Mesenchymal stem cell (in vitro differentiated cells and primary cell): ENCODE measurements around the gene DLGAP1.

Experiments used
- DNase-seq: peaks from one replicate; pipeline ENCODE4 v3.0.0-alpha.2; 2013
- H2AFZ ChIP-seq: one replicate; pipeline ENCODE4 v1.6.1; 2013; ENCODE audit warnings: low read depth, mild to moderate bottlenecking, control low read depth, inconsistent platforms, low read length, moderate library complexity
- H2AK5ac ChIP-seq: 2 replicates; pipeline ENCODE4 v1.6.1; 2013; ENCODE audit warnings: low read length, moderate library complexity, mild to moderate bottlenecking, inconsistent platforms; ENCODE audit not compliant: severe bottlenecking
- H2BK120ac ChIP-seq: one replicate; pipeline ENCODE4 v1.6.1; 2013; ENCODE audit warnings: low read depth, mild to moderate bottlenecking, inconsistent platforms, low read length, moderate library complexity
- H2BK12ac ChIP-seq, 2 experiments: one replicate each; pipeline ENCODE4 v1.6.1; 2013; ENCODE audit warnings: inconsistent platforms in 2 of 2, low read length in 2 of 2, mild to moderate bottlenecking in 2 of 2, moderate library complexity in 2 of 2, control low read depth in 1 of 2
- H2BK15ac ChIP-seq: one replicate; pipeline ENCODE4 v1.6.1; 2013; ENCODE audit warnings: mild to moderate bottlenecking, low read depth, inconsistent platforms; ENCODE audit not compliant: poor library complexity, severe bottlenecking
- H2BK5ac ChIP-seq: 2 replicates; pipeline ENCODE4 v1.6.1; 2013; ENCODE audit warnings: low read depth, mild to moderate bottlenecking, low read length, control low read depth, inconsistent platforms; ENCODE audit not compliant: poor library complexity, severe bottlenecking
- H3K14ac ChIP-seq, 2 experiments: one replicate each; pipeline ENCODE4 v1.6.1; 2013; ENCODE audit warnings: inconsistent platforms in 2 of 2, low read length in 2 of 2, control low read depth in 1 of 2, mild to moderate bottlenecking in 1 of 2, moderate library complexity in 1 of 2
- H3K18ac ChIP-seq, 2 experiments: one replicate each; pipeline ENCODE4 v1.6.1; 2013; ENCODE audit warnings: inconsistent platforms in 2 of 2, low read length in 2 of 2, control low read depth in 1 of 2, low read depth in 1 of 2, mild to moderate bottlenecking in 1 of 2
- H3K23ac ChIP-seq, 2 experiments: one replicate each; pipeline ENCODE4 v1.6.1; 2013; ENCODE audit warnings: inconsistent platforms in 2 of 2, low read length in 2 of 2, mild to moderate bottlenecking in 2 of 2, moderate library complexity in 2 of 2, control low read depth in 1 of 2
- H3K27ac ChIP-seq: 2 replicates; pipeline ENCODE4 v1.5.1; 2013; ENCODE audit warnings: mild to moderate bottlenecking, moderate library complexity, low read length, control low read depth, inconsistent platforms; ENCODE audit not compliant: poor library complexity, severe bottlenecking
- H3K27me3 ChIP-seq, 2 experiments: 2 replicates each; pipeline versions ENCODE4 v1.6.1 to v1.7.0; 2013; ENCODE audit warnings: low read length in 2 of 2, mild to moderate bottlenecking in 2 of 2, moderate library complexity in 2 of 2, control low read depth in 1 of 2, inconsistent platforms in 1 of 2; ENCODE audit not compliant: control insufficient read depth in 1 of 2, insufficient read depth in 1 of 2
- H3K36me3 ChIP-seq, 2 experiments: 2 replicates each; pipeline versions ENCODE4 v1.6.1 to v1.7.0; 2013; ENCODE audit warnings: low read length in 2 of 2, control low read depth in 1 of 2, inconsistent platforms in 1 of 2, low read depth in 1 of 2, mild to moderate bottlenecking in 1 of 2; ENCODE audit not compliant: insufficient read depth in 2 of 2, control insufficient read depth in 1 of 2
- H3K4ac ChIP-seq, 2 experiments: one replicate each; pipeline ENCODE4 v1.6.1; 2013; ENCODE audit warnings: inconsistent platforms in 2 of 2, low read length in 2 of 2, mild to moderate bottlenecking in 2 of 2, moderate library complexity in 2 of 2, control low read depth in 1 of 2, low read depth in 1 of 2
- H3K4me1 ChIP-seq: 2 replicates; pipeline ENCODE4 v1.6.1; 2013; ENCODE audit warnings: low read depth, low read length, control low read depth; ENCODE audit not compliant: control insufficient read depth, insufficient read depth
- H3K4me2 ChIP-seq: 2 replicates; pipeline ENCODE4 v1.6.1; 2013; ENCODE audit warnings: low read length, mild to moderate bottlenecking, inconsistent platforms; ENCODE audit not compliant: poor library complexity, severe bottlenecking
- H3K4me3 ChIP-seq, 2 experiments: 2 replicates each; pipeline versions ENCODE4 v1.5.1 to v1.7.0; 2013; ENCODE audit warnings: low read length in 2 of 2, mild to moderate bottlenecking in 2 of 2, control low read depth in 1 of 2, low read depth in 1 of 2; ENCODE audit not compliant: insufficient read depth in 1 of 2
- H3K79me1 ChIP-seq: replicated peaks from 2 replicates; pipeline ENCODE4 v1.6.1; 2013; ENCODE audit warnings: mild to moderate bottlenecking, control low read depth, low read length, inconsistent platforms; ENCODE audit not compliant: poor library complexity, severe bottlenecking
- H3K9ac ChIP-seq: 2 replicates; pipeline ENCODE4 v1.7.0; 2013; ENCODE audit warnings: mild to moderate bottlenecking, low read length, moderate library complexity
- H3K9me3 ChIP-seq: 2 replicates; pipeline ENCODE4 v1.7.0; 2013; ENCODE audit warnings: mild to moderate bottlenecking, low read length; ENCODE audit not compliant: control insufficient read depth
- H4K8ac ChIP-seq: one replicate; pipeline ENCODE4 v1.6.1; 2013; ENCODE audit warnings: inconsistent platforms, mild to moderate bottlenecking, low read length, moderate library complexity
- H4K91ac ChIP-seq: one replicate; pipeline ENCODE4 v1.6.1; 2013; ENCODE audit warnings: mild to moderate bottlenecking, low read length, inconsistent platforms
- WGBS: methylation state at CpG from one replicate; pipeline ENCODE4 v1.1.7; 2013; ENCODE audit warnings: mixed read lengths; 5-methylcytosine and 5-hydroxymethylcytosine counted together

The DLGAP1 gene

DNA sequence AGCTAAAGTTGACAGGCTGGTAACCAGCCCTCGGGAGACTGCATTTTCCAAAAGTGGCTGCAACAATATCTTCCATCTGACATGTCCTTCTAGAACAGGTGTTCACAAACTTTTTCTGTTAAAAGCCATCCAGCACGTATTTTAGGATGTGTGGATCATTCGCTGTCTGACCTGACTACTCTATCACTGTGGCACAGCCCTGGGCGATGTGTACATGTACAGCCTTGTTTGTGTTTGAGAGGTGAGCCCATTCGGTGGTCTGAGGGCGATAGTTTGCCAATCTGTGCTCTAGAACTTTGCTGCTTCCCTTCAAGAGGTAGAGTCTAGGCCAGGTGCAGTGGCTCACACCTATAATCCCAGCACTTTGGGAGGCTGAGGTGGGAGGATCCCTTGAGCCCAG is 839.0 kb downstream of the DLGAP1 start:
- 93% methylated on average over 6 of the region's 6 CpGs for WGBS
- Histone ChIP-seq H3K27me3 (no peaks in the 10 kb centered on the region), H3K9me3 (no peaks in the 10 kb centered on the region), H4K91ac (no peak overlapping the region), H4K8ac (no peak overlapping the region), H3K27ac (no peak overlapping the region), H3K14ac (no peak overlapping the region), H3K9ac (no peak overlapping the region), H2BK15ac (no peak overlapping the region), H3K4ac (no peak overlapping the region), H3K18ac (peak overlapping the region in 1 of 2 experiments; percentile 29), H2BK12ac (no peak overlapping the region), H2BK5ac (no peak overlapping the region), H2BK120ac (no peak overlapping the region), H3K79me1 (peaks cover 3% of the 10 kb centered on the region), H3K36me3 (no peaks in the 10 kb centered on the region), H2AFZ (no peak overlapping the region), H3K4me2 (no peak overlapping the region), H3K4me1 (peaks cover 3% of the 10 kb centered on the region), H2AK5ac (no peak overlapping the region), H3K4me3 (no peak overlapping the region), H3K23ac (no peak overlapping the region)
- no peak for DNase-seq

DNA sequence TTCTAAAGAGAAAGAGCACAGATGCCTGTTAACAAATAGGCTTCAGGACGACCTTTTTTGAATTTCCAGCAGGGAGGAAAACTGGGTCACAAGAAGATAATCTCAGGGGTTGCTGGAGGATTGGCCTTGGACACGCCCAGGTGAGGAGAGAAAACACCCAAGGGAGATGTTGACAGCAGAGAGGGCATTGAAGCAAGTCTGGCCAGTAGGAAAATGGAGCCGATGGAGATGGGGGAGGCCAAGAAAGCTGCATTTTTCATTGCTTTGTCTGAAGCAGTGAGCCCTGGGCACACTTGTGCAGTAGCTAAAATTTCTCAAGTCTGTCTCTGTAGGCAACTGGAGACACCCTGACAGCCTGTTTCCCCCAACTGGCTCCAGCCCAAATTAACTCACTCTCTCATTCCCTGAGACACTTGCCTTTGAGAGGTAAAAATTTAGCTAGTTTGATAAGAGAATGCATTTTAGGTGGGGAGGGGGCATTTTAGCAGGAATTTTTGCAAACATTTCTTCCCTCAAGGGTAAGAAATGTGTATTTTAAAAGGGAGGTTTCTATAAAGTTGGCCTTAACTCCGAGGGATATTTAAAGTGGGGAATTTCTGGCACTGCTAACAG is 839.6 kb downstream of the DLGAP1 start:
- no peak overlapping the region for H3K4me2 ChIP-seq
- no peak overlapping the region for H3K27ac ChIP-seq
- H2BK12ac ChIP-seq = peak overlapping the region in 1 of 2 experiments; percentile 2
- 69% methylated on average over 4 of the region's 4 CpGs for WGBS
- no peak overlapping the region for H3K9ac ChIP-seq
- no peaks in the 10 kb centered on the region for H3K27me3 ChIP-seq
- no peak overlapping the region for H2BK5ac ChIP-seq
- H4K8ac ChIP-seq = no peak overlapping the region
- peak overlapping the region; percentile 78 for H2BK120ac ChIP-seq
- no peak overlapping the region for H3K14ac ChIP-seq
- no peak overlapping the region for H4K91ac ChIP-seq
- H3K36me3 ChIP-seq = no peaks in the 10 kb centered on the region
- peaks cover 4% of the 10 kb centered on the region for H3K79me1 ChIP-seq
- no peak overlapping the region for H3K4me3 ChIP-seq
- peaks cover 1% of the 10 kb centered on the region for H3K4me1 ChIP-seq
- DNase-seq = no peak
- peak overlapping the region in 1 of 2 experiments; percentile 61 for H3K4ac ChIP-seq
- H3K18ac ChIP-seq = peak overlapping the region in 1 of 2 experiments; percentile 9
- H3K23ac ChIP-seq = no peak overlapping the region
- H2BK15ac ChIP-seq = no peak overlapping the region
- no peak overlapping the region for H2AFZ ChIP-seq
- no peak overlapping the region for H2AK5ac ChIP-seq
- no peaks in the 10 kb centered on the region for H3K9me3 ChIP-seq

DNA sequence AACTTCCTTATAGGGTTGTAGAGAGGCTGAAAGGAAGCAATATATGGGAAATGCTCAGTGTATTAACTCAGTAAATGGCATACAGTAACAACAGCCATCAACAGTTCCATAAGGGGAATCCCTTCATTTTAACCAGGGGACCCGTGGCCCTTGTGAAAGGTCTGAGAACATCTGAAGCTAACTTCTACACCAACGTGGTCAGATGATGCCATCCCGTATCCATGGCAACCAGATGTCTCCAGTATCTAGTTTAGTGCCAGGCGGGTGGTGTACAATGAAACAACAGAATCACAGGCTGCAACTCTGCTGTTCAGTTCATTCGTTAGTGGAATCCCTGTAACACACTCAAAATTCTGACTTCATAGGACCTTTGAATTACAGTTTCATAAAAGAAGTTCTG is 842.8 kb downstream of the DLGAP1 start:
- H3K27ac ChIP-seq = no peak overlapping the region
- H3K18ac ChIP-seq = peak overlapping the region in 1 of 2 experiments; percentile 8
- H3K4ac ChIP-seq = no peak overlapping the region
- H3K4me2 ChIP-seq = no peak overlapping the region
- H3K36me3 ChIP-seq = no peaks in the 10 kb centered on the region
- H3K27me3 ChIP-seq = no peaks in the 10 kb centered on the region
- H2BK12ac ChIP-seq = peak overlapping the region in 1 of 2 experiments; percentile 54
- peak overlapping the region in 1 of 2 experiments; percentile 41 for H3K14ac ChIP-seq
- H2BK120ac ChIP-seq = no peak overlapping the region
- no peak overlapping the region for H2AFZ ChIP-seq
- no peak overlapping the region for H3K23ac ChIP-seq
- H3K4me3 ChIP-seq = no peak overlapping the region
- H3K79me1 ChIP-seq = peaks cover 12% of the 10 kb centered on the region
- H4K8ac ChIP-seq = no peak overlapping the region
- no peaks in the 10 kb centered on the region for H3K4me1 ChIP-seq
- 88% methylated on average over 5 of the region's 5 CpGs for WGBS
- no peak for DNase-seq
- no peak overlapping the region for H2BK5ac ChIP-seq
- H3K9me3 ChIP-seq = no peaks in the 10 kb centered on the region
- no peak overlapping the region for H2AK5ac ChIP-seq
- no peak overlapping the region for H4K91ac ChIP-seq
- H2BK15ac ChIP-seq = no peak overlapping the region
- no peak overlapping the region for H3K9ac ChIP-seq

DNA sequence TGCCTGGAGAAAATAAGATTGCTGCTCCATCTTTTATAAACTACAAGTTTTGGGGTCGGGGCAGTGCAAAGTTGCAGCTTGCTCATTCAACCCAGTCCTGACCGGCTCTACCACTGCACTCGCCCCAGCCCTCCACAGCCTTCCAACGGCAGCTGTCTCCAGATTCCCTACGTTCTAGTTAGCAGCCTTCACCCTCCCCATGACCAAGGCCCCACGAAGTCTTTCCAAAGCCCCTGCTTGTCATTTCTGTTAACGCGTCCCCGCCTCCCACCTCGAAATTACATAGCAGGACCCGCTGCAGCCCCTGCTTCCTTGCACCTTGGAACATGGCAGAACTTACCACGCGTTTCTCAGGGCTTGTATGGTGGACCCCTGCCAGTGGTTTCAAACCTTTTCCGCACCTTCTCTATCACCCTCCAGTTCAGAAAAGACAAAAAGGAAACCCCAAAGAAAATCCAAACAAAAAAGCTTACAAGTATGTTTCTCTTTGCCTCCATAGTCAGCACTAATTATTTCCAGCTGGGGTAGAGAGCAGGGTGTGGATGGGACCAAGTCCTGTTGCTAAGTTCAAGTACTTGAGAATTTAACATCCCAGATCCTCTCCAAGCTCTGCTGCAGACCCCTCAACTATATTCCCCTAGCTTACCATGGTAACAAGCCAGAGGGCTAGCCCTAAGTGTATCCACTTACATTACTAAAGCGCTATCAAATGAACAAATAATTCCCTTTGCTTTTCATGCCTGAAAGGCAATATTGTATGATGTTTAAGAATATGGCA is 843.6 kb downstream of the DLGAP1 start:
- Histone ChIP-seq H3K18ac (peak overlapping the region; percentile 19 to 73), H2BK12ac (peak overlapping the region in 1 of 2 experiments; percentile 82), H3K9me3 (no peaks in the 10 kb centered on the region), H3K23ac (no peak overlapping the region), H4K91ac (no peak overlapping the region), H3K4me2 (no peak overlapping the region), H3K27me3 (no peaks in the 10 kb centered on the region), H4K8ac (peak overlapping the region; percentile 27), H3K79me1 (peaks cover 14% of the 10 kb centered on the region), H3K36me3 (no peaks in the 10 kb centered on the region), H3K4ac (no peak overlapping the region), H2BK15ac (no peak overlapping the region), H3K9ac (peak overlapping the region; percentile 81), H2AK5ac (peak overlapping the region; percentile 7), H2BK5ac (no peak overlapping the region), H3K27ac (no peak overlapping the region), H3K4me3 (peak overlapping the region in 1 of 2 experiments; percentile 69), H3K4me1 (peaks cover 6% of the 10 kb centered on the region), H2BK120ac (peak overlapping the region; percentile 19), H2AFZ (no peak overlapping the region), H3K14ac (peak overlapping the region in 1 of 2 experiments; percentile 57)
- DNase-seq = no peak
- WGBS = 85% methylated on average over 14 of the region's 15 CpGs
